Measurements from ENCODE around the gene SCN2A.
"Not testable (repeated sequence)": the region's sequence is repeated elsewhere in the genome, so short reads cannot be mapped to it uniquely, and the experiment has no call there.

Gene SCN2A

DNA sequence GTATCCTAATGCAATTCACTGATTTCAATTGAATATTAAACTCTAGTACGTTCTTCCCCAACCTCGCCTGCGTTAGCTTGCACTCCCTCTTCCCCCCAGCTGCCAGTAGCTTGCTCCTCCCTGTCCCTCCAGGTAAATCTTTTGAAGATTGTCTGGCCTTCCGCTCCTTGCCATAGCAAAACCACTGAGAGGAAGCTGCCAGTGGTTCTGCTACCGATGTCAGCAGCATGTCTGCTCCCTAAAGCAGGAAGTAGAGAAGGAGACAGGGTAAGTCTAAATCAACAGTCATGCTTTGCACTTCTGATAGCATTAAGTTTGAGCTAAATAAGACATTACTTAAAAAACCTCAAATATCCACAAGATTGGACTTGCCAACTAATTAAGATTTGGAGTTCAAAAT is 89.1 kb downstream of the SCN2A start:
- no peak for DNase-seq (ENCODE audit: low read depth)

DNA sequence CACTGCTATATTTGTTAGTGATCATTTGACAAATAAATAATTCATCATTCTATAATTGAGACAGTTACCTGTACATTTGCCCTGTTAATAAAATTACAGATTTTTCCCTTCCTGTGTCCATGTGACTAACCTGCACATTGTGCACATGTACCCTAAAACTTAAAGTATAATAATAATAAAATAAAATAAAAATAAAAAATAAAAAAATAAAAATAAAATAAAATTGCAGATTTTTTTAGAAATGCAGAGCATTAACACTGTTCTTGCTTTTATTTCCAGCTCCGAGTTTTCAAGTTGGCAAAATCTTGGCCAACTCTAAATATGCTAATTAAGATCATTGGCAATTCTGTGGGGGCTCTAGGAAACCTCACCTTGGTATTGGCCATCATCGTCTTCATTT is 105.1 kb downstream of the SCN2A start:
- DNase-seq (ENCODE audit: low read depth) = not testable (repeated sequence)

DNA sequence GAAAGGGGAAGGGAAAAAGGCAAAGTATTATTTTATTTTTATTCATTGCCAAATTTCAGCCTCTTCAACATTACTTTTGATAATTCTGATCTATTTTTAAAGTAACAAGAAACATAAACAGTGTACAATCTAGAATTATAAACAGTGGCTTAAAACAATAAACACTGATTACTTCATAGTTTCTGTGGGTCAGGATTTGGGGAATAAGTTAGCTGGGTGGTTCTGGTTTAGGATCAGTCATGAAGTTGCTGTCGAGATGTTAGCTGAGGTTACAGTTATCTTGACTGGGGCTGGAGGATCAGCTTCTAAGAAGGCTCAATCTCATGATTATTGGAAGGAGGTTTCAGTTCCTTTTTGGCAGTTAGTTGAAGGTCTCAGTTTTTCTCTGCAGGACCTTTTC is 109.2 kb downstream of the SCN2A start:
- no peak for DNase-seq (ENCODE audit: low read depth)

DNA sequence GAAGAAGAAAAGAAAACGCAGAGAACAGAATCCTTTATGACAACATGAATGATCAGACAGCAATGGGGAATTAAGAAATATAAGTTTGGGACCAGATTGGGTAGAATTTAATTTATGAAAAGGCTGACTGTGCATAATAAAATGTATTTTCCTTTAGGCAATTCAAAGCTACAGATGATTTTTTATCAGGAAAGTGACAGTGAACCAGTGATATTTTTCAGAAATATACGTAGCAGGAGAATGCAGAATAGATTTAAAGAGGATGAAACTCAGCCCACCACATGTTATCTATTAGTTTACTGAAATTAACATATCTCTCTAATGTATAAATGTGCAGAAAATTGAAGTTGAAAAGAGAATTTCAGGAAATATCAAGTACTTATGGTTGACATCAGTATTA is 110.0 kb downstream of the SCN2A start:
- no peak for DNase-seq (ENCODE audit: low read depth)

DNA sequence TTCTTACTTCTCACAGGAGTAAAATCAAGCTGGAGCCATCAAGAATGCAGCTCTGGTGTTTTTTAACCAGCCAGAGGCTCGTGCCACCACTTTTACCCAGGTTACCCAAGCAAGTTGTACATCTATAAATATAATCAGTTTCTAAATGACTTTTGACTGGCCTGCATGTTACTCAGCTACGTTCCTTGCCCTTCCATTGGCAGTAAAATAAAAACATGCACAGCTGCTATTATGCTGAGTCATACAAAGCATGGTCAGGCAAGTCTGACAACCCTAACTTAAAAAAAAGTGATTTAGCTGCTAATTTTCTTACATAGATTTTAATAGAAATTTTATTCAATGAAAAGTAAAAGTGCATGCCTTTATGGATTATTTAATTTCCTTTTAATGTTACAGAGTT is 118.5 kb downstream of the SCN2A start:
- peak; percentile 83 for DNase-seq (ENCODE audit: low read depth)

DNA sequence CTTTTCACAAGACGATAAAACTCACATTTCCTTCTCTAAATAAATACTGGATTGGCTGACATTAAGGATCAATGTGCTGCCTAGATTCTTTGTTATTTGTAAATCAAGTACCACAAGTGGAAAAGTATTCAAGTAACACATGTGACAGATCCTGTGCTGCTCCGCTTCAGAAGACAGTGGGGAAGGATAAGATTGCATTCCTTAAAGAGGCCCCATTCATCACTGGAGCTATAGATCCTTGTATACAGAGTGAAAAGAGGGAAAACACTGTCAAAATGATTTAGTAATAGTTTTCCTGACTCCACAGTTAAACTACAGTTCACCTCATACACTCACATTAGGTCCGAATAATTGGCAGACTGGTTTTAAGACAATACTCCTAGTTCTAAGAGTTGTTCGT is 122.3 kb downstream of the SCN2A start:
- DNase-seq (ENCODE audit: low read depth) = no peak

DNA sequence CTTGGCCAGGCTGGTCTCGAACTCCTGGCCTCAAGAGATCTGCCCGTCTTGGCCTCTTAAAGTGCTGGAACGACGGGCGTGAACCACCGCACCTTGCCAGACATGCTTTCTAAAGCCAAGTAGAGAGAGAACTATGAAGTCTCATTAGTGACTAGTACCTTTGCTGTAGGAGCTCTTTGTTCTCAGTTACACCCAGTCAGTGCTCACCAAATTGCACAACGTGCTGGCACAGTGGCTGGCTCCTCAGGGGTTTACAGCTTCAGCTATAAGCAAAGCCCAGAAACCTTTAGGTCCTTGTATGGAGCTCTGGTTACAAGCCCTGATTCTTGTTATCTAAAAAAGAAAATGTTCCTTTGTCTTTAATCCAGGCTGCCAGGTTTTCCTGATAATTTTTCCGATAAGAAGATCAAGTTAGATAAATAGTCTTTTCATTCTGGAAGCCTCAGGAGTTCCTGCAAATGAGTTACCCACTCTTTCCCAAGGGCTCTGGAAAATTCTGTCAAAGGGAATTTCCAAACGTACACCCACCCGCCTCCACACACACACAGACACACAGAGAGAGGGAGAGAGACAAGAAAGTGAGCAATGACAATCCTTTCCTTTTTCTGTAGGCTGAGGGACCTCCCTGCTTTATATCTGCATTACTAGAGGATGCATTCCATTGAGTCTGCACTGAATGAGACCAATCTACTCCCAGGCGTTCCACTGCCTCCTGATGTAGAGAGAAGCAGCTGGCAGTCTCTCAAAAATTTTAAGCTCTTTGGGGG is 130.1 kb downstream of the SCN2A start:
- DNase-seq (ENCODE audit: low read depth) = no peak

DNA sequence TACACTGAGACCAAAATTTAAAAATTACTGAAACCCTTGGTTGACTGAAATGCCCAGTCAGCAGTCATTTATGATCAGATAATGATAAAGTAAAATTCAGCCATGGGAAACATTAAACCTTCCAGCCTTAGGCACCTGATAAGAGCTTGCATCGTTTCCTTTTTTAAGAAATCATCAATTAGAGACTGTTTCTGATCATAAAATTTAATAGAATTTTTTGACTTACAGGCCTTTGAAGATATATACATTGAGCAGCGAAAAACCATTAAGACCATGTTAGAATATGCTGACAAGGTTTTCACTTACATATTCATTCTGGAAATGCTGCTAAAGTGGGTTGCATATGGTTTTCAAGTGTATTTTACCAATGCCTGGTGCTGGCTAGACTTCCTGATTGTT is 130.7 kb downstream of the SCN2A start:
- DNase-seq (ENCODE audit: low read depth) = no peak

DNA sequence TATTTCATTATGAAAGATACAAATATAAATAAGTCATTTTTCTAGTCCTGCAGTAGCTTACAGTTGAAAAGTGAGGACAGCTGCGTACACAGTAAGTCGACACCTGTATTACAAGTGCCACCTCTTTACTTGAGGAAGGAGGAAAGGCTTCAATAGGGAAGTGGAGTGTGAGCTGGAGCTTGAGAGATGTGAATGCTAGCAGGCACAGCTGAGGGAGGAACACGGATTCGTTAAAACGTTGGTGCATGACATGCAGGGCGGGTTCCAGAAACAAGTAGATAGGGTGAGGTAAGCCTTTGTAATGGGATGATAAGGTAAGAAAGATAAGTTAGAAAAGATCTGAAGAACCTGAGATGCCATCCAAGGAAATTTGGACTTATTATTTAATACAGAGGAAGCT is 132.1 kb downstream of the SCN2A start:
- DNase-seq (ENCODE audit: low read depth) = no peak

DNA sequence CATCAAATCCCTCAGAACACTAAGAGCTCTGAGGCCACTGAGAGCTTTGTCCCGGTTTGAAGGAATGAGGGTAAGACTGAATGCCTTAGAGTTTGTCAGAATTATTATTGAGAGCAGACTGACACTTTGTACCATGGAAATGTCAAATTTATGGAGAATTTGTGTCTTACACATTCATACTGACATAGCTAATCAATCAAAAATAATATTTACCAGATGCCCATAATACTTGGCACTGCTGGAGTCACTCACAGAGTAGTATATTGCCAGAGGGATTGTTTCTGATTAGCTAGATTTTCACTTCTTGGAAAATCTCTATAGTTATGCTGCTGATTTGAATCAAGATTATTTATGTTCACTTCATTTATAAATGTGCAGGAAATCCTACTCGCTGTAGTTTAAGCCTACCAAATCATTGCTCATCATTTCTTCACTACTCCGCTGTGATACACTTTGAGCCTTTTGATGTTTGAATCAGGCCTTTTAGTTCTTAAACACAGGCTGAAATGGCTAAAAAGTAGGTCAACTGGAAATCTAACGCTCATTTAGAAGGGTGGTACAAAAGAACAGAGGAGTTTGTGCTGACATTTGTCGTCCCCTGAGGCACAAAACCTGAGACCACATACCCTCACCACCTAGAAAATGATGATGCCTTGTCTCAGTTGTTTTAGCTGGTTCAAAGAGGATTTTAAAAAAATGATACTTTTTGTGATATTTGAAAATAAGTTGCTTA is 134.2 kb downstream of the SCN2A start:
- no peak for DNase-seq (ENCODE audit: low read depth)

DNA sequence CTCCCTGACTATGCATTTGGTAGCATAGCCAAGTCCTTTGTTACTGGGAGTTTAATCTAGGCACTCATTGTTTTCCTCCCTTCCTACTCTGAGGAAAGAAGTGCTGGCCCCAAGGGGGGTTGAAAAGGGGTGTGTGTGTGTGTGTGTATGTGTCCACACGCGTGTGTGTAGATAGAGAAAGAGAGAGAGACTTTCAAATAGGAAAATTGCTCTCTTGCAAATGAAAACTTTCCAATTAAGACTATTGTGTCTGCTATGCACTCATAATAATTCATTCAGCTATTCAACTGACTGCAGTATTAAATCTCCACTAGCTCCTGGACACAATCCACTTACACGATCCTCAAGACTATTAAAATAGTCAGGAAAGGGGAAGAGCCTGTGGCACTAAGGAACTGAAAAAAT is 137.4 kb downstream of the SCN2A start:
- no peak for DNase-seq (ENCODE audit: low read depth)

DNA sequence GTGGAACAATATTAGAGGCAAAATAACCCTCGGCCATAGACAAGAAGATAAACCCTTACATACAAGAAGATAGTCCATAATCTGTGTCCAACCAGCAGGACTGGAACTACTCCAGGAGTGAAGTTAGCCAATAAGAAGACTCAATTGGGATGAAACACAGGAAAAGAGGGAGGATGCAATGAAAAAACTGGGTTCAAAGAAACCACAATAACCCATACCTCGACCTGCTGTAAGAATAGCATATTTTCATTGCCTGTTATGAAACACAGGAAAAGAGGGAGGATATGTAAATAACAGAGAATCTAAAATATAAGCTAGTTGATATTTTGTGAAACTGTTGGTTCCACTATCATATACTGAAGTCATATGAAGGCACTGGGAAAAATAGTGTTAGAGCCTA is 143.1 kb downstream of the SCN2A start:
- no peak for DNase-seq (ENCODE audit: low read depth)

DNA sequence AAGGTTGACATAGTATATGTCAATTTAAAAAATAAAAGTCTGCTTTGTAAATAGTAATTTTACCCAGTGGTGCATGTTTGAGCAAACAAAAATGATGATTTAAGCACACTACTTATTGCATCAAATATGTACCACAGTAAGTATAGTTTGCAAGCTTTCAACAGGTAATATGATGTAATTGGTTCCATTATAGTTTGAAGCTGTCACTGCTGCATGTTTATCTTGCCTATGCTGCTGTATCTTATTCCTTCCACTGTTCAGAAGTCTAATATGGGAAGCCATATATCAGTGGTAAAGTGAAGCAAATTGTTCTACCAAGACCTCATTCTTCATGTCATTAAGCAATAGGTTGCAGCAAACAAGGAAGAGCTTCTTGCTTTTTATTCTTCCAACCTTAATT is 151.7 kb downstream of the SCN2A start:
- no peak for DNase-seq (ENCODE audit: low read depth)

DNA sequence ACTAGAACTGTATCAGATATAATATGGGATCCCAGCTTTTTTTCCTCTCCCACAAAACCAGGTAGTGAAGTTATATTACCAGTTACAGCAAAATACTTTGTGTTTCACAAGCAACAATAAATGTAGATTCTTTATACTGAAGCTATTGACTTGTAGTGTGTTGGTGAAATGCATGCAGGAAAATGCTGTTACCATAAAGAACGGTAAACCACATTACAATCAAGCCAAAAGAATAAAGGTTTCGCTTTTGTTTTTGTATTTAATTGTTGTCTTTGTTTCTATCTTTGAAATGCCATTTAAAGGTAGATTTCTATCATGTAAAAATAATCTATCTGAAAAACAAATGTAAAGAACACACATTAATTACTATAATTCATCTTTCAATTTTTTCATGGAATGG is 152.6 kb downstream of the SCN2A start:
- DNase-seq (ENCODE audit: low read depth) = no peak

DNA sequence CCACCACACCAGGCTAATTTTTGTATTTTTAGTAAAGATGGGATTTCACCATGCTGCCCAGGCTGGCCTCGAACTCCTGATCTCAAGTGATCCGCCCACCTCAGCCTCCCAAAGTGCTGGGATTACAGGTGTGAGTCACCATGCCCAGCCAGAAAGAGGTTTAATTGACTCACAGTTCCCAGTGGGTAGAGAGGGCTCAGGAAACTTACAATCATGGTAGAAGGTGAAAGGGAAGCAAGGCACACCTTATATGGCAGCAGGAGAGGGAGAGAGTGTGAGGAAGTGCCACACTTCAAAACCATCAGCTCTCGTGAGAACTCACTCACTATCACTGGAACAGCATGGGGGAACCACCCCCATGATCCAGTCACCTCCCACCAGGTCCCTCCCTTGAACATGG is 159.4 kb downstream of the SCN2A start:
- DNase-seq (ENCODE audit: low read depth) = not testable (repeated sequence)

DNA sequence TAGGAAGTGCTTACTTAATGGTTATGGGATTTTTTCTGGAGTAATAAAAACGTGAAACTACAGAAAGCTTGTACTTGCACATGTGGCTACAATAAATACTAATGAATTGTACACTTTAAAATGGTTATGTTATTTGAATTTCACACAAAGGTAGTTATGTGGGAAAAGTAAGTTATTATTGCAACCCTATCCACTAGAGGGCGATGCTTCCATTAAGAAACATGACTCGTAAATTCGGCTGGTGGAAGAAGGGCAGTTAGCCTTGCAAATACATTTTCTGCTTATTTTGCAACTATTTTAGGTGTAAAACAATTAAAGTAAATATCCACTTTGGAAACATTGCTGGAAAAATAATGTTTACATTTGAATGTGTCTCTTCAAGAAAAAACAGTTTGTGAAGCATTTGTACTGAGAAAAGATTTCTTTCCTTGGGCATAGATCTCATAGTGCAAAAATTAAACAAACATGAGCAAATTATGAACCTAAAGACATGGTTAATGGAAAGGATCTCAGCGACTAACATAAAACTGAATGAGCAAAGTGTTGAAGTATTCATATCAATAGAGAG is 162.2 kb downstream of the SCN2A start:
- DNase-seq (ENCODE audit: low read depth) = peak; percentile 85

DNA sequence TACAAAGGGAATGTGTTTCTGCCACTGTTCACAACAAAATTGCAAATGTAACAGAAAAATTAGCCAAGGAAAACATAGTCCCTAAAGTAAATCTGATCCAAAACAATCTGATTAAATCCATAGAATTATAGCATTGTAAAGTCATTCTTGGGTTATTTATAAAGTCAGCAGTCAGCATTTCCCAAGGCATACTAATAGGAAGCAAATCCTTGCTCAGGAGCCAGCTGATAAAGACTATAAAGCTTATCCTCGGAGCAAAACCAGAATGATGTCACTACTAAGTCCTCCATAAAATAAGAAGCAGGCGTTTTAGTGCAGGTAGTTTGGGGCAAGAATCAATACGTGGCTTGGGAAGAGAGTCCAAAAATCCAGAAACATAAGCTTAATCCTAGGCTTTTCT is 162.9 kb downstream of the SCN2A start:
- DNase-seq (ENCODE audit: low read depth) = no peak

DNA sequence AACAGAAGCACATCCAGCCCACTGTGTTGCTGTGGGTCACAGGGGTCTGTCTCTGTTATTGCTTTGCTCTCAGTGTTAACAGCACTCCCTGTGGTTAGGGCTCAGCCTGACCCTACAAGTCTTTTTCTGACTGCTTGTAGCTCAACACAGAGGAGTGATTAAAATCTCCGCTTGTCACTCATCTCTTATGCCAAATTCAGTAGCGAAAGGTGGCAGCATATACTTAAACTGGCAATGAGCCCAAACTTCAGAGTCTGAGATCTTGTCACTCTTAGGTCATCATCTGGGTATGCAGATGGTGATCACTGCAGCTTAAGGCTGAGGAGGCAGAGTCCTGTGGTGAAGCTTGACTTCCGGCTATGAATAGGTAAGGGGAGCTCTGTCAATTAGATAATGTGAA is 167.0 kb downstream of the SCN2A start:
- DNase-seq (ENCODE audit: low read depth) = peak; percentile 12

DNA sequence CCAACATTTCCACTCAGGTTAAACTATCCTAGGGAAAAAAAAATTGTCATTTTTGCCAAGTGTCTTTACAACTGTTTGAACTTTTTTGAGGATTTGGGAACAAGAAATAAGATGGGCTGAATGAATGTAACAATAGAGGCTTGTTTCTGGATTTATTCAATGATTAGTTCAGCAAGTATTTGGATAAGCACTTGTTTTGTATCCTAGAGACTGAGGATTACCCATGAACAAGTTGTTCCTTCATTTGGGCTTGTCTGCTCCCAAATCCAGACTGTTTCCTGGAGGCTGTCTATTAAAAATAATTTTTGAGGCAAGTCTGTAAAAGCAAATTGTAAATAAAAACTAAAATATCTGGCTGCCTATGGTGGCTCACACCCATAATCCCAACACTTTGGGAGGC is 168.3 kb downstream of the SCN2A start:
- no peak for DNase-seq (ENCODE audit: low read depth)

DNA sequence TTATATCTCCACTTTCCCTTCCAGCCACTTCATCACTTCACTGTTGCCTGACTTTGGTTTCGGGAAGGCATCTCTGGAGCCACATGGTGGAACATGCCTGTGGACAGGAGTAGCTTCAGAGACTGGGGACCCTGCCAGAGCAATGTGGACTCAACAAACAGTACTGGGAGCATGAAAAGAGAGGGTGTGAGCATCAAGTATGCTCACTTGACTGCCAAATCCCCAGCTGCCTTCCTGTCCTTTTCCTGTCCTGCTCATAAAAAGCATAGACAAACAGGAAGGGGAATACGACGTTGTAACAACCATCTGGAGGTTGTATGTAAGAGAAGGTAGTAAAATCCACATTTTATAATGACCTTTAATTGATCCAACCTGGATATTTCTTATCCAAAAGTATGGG is 169.0 kb downstream of the SCN2A start:
- no peak for DNase-seq (ENCODE audit: low read depth)

DNA sequence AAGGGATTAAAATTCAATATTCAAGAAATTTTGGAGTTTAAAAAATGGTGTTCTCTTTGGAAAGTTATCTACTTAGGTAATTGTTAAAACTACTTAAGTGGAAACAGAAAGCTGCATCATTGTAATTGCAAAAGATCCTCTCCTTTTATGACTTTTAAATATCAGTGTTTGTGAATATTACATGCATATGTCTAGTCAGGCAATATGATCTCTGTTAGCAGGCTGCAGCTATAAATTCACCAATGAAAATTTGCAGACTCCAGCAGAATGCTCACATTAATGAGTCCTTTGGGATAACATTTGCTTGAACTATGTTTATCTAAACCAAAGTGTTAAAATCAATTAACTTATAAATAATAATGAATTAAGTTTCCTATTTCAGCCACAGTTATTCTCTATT is 171.1 kb downstream of the SCN2A start:
- no peak for DNase-seq (ENCODE audit: low read depth)

DNA sequence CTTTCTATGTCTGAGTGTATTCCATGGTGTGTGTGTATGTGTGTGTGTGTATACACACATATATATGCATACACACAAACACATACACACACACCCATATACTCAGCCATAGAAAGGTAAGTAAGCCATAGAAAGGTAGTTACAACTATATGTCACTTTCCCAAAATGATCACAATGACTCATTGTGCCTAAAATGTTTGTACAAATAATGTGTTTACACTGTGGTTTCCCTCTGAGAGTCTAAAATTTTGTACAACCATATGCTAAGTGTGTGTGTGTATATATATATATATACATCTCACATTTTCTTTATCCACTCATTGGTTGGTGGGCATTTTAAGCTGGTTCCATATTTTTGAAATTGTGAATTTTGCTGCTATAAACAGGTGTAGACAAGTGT is 175.0 kb downstream of the SCN2A start:
- no peak for DNase-seq (ENCODE audit: low read depth)

DNA sequence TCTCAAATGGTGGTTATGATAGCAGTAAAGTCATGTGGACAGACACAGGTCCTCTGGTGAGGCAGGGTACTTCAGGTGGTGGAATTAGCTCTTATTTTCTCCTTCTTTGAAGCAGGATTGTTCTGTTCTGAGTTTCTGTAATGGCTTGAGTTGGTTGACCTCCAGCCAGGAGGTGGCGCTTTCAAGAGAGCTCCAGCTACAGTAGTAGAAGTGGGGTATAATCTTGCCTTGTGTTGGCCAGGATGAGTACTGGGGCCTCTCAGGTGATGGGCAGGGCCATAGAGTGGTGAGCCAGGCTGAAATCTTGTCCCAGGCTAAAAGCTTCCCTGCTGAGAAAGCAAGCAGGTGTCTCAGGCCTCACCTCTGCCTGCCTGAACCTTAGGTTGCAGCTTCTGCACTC is 177.8 kb downstream of the SCN2A start:
- DNase-seq (ENCODE audit: low read depth) = no peak

DNA sequence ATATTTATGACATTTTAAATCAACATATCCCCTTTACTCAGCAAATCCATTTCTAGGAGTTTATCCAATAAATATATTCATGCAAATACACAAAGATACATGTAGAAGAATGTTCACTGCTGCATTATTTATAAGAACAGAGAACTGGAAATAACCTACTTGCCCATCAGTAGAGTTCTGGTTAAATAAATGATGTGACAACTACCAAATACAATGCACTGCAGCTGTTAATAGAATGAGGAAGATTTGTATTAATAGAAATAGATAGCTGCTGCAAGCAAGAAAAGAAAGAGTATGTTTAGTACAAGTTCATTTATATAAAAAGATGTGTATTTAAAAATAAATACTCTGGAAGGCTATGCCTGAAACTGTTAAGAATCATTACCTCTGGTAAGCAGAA is 181.0 kb downstream of the SCN2A start:
- DNase-seq (ENCODE audit: low read depth) = no peak
